ENCODE results near the gene PSMD1.

Gene PSMD1

GRCh38 chr2:231117148-231117547 lies 60.5 kb downstream of the PSMD1 start:
- DNase-seq (ENCODE audit: low read depth): no peak
- no peak overlapping the region for H3K4me3 ChIP-seq (ENCODE audit: low read length)
- TF ChIP-seq CTCF (conservative IDR thresholded peaks at IDR 0.05; ENCODE audit: low read length): no peak

- TF ChIP-seq CTCF (conservative IDR thresholded peaks at IDR 0.05; ENCODE audit: low read length): no peak
- H3K4me3 ChIP-seq (ENCODE audit: low read length): no peak overlapping the region
- no peak for DNase-seq (ENCODE audit: low read depth)
Measured at GRCh38 chr2:231117922-231118613, 61.4 kb downstream of the PSMD1 start.

GRCh38 chr2:231118614-231118942 lies 61.9 kb downstream of the PSMD1 start:
- no peak overlapping the region for H3K4me3 ChIP-seq (ENCODE audit: low read length)
- no peak for TF ChIP-seq CTCF (conservative IDR thresholded peaks at IDR 0.05; ENCODE audit: low read length)

GRCh38 chr2:231123362-231123898 lies 66.8 kb downstream of the PSMD1 start:
- H3K4me3 ChIP-seq (ENCODE audit: low read length): no peak overlapping the region
- no peak for TF ChIP-seq CTCF (conservative IDR thresholded peaks at IDR 0.05; ENCODE audit: low read length)
- DNase-seq (ENCODE audit: low read depth): peak; percentile 33

More at GRCh38 chr2:231118614-231118942, 61.9 kb downstream of the PSMD1 start:
- DNase-seq (ENCODE audit: low read depth): no peak

GRCh38 chr2:231124838-231125568 lies 68.3 kb downstream of the PSMD1 start, which contains the start of gene HTR2B:
Gene HTR2B (minus strand): TSS chr2:231125042. CDS start chr2:231123764, 1,278 bp downstream.
- no peak within 1 kb of the TSS for H3K4me3 ChIP-seq (ENCODE audit: low read length)
- TF ChIP-seq CTCF (conservative IDR thresholded peaks at IDR 0.05; ENCODE audit: low read length): no peak
- DNase-seq (ENCODE audit: low read depth): no peak

- H3K4me3 ChIP-seq (ENCODE audit: low read length): no peak overlapping the region
- TF ChIP-seq CTCF (conservative IDR thresholded peaks at IDR 0.05; ENCODE audit: low read length): no peak
- no peak for DNase-seq (ENCODE audit: low read depth)
Measured at GRCh38 chr2:231126123-231126522, 69.5 kb downstream of the PSMD1 start.

- TF ChIP-seq CTCF (conservative IDR thresholded peaks at IDR 0.05; ENCODE audit: low read length): no peak
- DNase-seq (ENCODE audit: low read depth): no peak
- no peak overlapping the region for H3K4me3 ChIP-seq (ENCODE audit: low read length)
Measured at GRCh38 chr2:231127480-231127879, 70.8 kb downstream of the PSMD1 start.

Data from AG10803 (cell line).